Dedifferentiated amniotic fluid mesenchymal stem cell (primary cell): ENCODE results near the gene MST1R.

Experiments
- DNase-seq: peaks from one replicate; pipeline ENCODE4 v3.0.0-alpha.2; 2016; ENCODE audit errors: extremely low spot score

Gene MST1R

GRCh38 chr3:49840388-49840787, 63.3 kb downstream of the MST1R start:
- no peak for DNase-seq

- peak; percentile 82 for DNase-seq
Observed at GRCh38 chr3:49839193-49839809, 64.4 kb downstream of the MST1R start.
